ENCODE results near the gene VKORC1L1.
"Not testable (repeated sequence)": the region's sequence is repeated elsewhere in the genome, so short reads cannot be mapped to it uniquely, and the experiment has no call there.

Gene VKORC1L1

GRCh38 chr7:65946904-65947303 is 74.0 kb downstream of the VKORC1L1 start:
- DNase-seq, result peak; percentile 10

DNA sequence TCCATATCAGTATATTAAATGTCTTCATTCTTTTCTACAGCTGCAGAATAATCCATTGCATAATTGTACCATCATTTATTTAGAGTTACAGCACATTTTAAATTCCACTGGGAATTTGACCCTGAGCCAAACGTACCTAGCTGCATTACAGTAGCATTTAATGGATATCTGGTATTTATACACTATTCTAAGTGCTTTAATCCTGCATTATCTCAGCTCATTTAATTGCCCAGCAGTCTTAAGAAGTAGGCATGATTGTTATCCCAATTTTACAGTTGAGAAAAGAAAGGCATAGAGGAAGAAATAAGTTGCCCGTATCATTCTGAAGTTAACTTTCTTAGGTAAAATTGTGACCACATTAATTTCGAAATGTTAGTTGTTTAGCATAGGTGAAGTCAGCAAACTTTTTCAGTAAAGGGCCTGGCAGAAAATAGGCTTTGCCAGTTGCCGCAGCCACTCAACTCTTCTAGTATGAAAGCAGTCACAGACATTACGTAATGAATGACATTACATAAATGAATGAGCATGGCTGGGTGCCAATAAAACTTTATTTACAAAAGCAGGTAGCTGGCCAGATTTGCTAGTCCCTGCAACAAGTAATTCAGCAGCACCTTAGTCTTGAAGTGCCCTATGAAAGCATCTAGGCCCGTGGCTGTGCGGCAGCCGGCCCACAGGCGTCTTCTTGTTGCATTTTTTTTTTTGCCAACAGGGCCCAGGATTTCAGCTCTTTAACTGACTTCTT is 79.1 kb downstream of the VKORC1L1 start:
- DNase-seq, result no peak

DNA sequence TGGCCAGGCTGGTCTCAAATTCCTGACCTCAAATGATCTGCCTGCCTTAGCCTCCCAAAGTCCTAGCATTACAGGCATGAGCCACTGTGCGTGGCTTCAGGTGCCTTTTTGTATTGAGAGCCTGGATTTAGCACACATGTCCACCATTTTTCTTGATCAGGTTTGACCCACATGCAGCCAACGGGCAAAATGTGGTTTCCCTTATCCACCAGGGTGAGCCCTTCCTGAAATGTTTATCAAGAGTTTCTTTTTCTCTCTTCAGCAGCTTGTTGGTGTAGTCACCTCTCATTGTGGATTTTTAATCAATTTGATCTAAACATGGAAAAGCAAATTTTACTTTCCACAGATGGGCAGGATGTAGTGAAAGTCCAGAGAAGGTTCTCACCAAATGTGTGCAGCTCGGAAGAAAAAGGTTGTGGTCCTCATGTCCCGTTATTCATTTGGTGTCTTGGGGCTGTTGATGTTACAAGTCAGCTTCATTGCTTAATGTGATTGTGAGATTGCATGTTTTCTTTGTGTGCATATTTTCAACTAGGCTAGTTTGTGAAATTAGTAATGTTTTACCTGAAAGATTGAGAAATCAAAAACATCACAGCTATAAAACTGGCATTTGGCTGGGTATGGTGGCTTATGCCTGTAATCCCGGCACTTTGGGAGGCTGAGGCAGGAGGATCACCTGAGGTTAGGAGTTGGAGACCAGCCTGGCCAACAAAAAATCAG is 80.3 kb downstream of the VKORC1L1 start:
- DNase-seq, result no peak

DNA sequence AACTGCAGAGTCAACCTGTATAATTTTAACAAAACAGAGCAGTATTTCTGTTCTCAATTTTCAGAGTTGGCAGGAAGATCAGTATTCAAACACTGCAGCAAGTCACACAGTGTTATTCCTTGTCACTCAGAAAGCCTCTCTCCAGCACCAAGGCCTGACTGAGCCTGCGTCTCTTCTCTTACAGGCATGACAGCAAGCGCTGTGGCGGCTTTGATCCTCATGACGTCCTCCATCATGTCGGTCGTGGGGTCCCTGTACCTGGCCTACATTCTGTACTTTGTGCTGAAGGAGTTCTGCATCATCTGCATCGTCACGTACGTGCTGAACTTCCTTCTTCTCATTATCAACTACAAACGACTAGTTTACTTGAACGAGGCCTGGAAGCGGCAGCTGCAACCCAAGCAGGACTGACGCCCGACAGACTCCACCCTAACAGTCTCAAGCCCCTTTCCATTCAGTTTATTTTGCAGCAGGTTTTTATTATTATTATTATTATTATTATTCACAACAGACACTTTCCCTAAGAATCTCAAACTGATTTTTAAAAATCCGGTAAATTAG is 81.1 kb downstream of the VKORC1L1 start:
- no peak for DNase-seq

DNA sequence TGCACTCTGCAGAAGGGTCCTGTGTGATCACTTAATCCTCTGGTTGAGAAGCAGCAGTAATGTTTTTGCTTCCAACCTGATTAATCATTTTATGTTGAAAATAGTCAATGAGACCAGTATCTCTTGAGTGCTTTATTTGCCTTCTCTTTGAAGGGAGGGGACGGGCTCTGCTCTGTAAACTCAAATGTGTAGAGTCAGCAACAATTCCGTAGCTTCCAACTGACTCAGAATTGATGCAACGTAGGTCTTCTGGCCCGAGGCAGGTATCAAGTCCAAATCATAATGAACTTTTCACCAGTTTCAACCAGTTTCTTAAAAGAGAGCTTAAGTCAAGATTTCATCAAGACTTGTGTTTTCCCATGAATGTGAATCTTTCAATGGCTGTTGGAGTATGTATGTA is 82.8 kb downstream of the VKORC1L1 start:
- no peak for DNase-seq

GRCh38 chr7:65960351-65961074 is 87.6 kb downstream of the VKORC1L1 start:
- no peak for DNase-seq

- DNase-seq, result no peak
Observed at GRCh38 chr7:65962033-65962432, 89.2 kb downstream of the VKORC1L1 start.

DNA sequence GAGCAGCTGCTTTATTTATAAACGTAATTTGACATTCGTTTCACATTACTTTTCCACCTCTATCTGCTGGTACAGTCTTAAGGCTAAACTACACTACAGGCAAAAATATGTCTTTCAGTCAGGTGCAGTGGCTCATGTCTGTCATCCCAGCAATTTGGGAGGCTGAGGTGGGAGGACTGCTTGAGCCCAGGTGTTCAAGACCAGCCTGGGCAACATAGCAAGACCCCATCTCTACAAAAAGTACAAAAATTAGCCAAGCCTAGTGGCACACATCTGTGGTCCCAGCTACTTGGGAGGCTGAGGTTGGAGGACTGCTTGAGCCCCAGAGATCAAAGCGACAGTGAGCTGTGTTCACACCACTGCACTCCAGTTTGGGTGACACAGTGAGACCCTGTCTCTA is 91.8 kb downstream of the VKORC1L1 start:
- DNase-seq, result not testable (repeated sequence)

DNA sequence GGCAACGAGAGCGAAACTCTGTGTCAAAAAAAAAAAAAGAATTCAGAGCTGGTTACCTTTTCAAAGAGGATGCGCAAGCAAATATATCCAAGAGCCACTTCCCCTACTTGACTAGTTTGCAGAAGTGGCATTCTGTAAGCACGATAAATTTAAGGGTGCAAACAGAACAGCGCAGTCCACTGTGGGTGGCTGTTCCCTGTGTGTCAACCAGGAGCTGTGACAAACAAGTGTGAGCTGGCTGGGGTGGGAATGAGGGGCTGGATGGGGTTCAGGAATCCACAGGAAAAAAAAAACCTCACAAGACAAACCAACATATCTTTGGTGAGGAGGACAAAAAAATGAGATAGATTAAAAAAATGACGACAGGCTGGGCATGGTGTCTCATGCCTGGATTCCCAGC is 93.3 kb downstream of the VKORC1L1 start:
- no peak for DNase-seq

- no peak for DNase-seq
Observed at GRCh38 chr7:65967361-65968155, 94.7 kb downstream of the VKORC1L1 start.

DNA sequence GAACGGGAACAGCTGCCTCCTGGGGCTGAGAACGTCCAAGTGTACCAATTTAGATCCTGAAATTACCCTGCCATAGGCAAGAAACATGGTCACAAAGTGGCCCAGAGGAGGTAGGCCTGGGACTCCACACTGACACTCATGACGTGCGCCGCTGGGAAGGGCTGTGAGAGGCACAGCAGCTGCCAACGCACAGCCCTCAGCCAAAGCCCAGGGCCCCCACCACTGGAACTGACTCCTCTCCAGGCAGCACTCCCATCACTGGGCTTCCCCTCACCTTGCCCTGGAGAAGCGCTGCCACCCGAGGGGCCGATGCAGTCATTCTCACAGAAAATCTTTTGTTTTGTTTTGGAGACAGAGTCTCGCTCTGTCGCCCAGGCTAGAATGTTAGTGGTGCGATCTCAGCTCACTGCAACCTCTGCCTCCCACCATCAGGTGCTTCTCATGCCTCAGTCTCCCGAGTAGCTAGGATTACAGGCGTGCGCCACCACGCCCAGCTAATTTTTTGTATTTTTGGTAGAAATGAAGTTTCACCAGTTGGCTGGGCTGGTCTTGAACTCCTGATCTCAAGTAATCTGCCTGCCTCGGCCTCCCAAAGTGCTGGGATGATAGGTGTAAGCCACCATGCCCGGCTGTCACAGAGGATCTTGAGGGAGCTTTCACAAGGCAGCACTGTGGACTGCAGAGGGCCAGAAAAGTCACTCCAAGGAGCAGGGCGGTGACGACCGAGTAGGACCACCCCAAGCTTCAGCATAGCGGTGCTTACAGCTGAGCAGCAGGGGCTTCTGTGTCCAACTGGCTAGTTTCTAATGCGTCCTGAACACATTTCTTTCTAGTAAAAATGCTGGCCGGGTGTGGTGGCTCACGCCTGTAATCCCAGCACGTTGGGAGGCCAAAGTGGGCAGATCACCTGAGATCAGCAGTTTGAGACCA is 95.6 kb downstream of the VKORC1L1 start:
- no peak for DNase-seq

- no peak for DNase-seq
Observed at GRCh38 chr7:65971021-65971420, 98.1 kb downstream of the VKORC1L1 start.

DNA sequence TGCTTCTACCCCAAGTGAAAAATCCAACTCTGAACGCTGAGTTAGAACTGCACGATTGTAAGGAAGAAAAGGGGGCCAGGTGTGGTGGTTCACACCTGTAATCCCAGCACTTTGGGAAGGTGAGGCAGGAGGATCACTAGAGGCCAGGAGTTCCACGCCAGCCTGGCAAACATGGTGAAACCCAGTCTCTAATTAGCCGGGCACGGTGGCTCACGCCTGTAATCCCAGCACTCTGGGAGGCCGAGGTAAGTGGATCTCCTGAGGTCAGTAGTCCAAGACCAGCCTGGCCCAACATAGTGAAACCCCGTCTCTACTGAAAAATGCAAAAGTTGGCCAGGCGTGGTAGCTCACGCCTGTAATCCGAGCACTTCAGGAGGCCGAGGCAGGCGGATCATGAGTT is 100.1 kb downstream of the VKORC1L1 start:
- no peak for DNase-seq

GRCh38 chr7:65974191-65974801 is 101.4 kb downstream of the VKORC1L1 start:
- no peak for DNase-seq

GRCh38 chr7:65974876-65975275 is 102.0 kb downstream of the VKORC1L1 start:
- no peak for DNase-seq

- DNase-seq, result no peak
Observed at GRCh38 chr7:65975814-65976445, 103.1 kb downstream of the VKORC1L1 start.

DNA sequence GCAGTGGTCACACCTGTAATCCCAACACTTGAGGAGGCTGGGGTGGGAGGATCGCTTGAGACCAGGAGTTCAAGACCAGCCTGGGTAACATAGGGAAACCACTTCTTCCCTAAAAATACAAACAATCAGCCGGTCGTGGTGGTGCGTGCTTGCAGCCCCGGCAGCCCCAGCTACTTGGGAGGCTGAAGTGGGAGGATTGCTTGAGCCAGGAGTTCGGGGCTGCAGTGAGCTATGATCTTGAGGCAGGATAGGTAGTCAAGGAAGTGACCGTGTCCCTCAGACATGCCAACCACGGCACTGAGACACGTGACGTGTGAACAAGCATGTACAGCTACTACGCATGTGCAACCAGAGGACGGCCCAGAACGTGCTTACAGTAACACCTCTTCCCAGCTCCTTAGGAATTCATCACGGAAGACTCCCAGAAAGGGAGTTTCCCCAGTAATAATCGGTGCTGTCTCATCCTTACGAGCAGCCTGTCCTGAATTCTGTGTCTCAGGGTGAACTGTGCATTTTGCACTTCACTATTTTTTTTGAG is 103.9 kb downstream of the VKORC1L1 start:
- no peak for DNase-seq

DNA sequence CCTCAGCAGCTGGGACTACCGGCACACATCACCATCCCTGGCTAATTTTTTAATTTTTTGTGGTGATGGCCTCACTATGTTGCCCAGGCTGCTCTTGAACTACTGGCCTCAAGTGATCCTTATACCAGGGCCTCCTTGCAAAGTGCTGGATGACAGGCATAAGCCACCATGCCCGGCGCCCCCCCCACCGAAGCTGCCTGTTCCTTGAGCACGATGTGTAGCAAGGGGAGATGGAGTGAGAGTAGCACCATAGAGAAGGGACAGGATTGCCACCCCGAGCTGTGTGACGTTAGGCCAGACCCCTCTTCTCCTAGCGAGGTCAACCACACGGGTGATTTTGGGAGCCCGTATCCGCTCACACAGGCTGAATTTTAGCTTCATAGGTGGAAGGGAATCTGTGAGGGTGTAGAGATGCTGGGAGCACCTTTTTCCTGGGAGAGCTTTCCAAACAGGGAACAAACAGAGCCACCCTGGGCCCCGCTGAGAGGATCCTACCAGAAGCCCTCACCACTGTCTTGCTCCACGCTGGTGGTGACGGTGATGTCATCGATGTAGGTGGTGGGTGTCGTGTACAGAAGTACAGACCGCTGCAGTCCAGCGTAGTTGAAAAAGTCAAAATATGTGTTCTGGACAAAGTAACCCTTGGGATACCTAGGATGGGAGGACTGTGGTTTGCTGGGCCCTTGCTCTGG is 106.2 kb downstream of the VKORC1L1 start:
- DNase-seq, result no peak

All from activated CD4-positive, alpha-beta T cell treated with anti-CD3 and anti-CD28 coated beads, Interleukin-2, amount 50 U/mL, for 16 hours (primary cell).